Epidermal melanocyte (primary cell): ENCODE measurements around the gene GCKR.

Experiments used
- DNase-seq: peaks from one replicate; pipeline ENCODE4 v3.0.0; 2011; ENCODE audit warnings: low spot score; ENCODE audit not compliant: insufficient read length

The GCKR gene

GRCh38 chr2:27496357-27497287 is at the start of gene GCKR:
GCKR (plus strand) TSS chr2:27496839; CDS start chr2:27496905, 66 bp downstream.
- DNase-seq, result no peak

GRCh38 chr2:27448381-27448780 is 48.3 kb upstream of the GCKR start:
- no peak for DNase-seq

GRCh38 chr2:27451095-27451494 is 45.5 kb upstream of the GCKR start:
- DNase-seq, result no peak

- no peak for DNase-seq
Measured at GRCh38 chr2:27453968-27454367, 42.7 kb upstream of the GCKR start.

GRCh38 chr2:27461118-27461517 is 35.5 kb upstream of the GCKR start:
- DNase-seq, result no peak

- no peak for DNase-seq
Measured at GRCh38 chr2:27464443-27464842, 32.2 kb upstream of the GCKR start.

- no peak for DNase-seq
Measured at GRCh38 chr2:27471961-27472360, 24.7 kb upstream of the GCKR start.

GRCh38 chr2:27485496-27485895 is 11.1 kb upstream of the GCKR start:
- no peak for DNase-seq

GRCh38 chr2:27489118-27489497 is 7.5 kb upstream of the GCKR start:
- DNase-seq, result no peak

GRCh38 chr2:27489498-27490397 is 6.9 kb upstream of the GCKR start, which contains the start of gene IFT172:
IFT172 (minus strand) TSS chr2:27489743; CDS start chr2:27489653, 90 bp downstream.
- DNase-seq, result peak; percentile 95

- DNase-seq, result no peak
Measured at GRCh38 chr2:27492557-27492956, 4.1 kb upstream of the GCKR start.

- DNase-seq, result no peak
Measured at GRCh38 chr2:27493948-27494283, 2.7 kb upstream of the GCKR start.

- no peak for DNase-seq
Measured at GRCh38 chr2:27494284-27494943, 2.2 kb upstream of the GCKR start.

- no peak for DNase-seq
Measured at GRCh38 chr2:27494944-27495554, 1.6 kb upstream of the GCKR start, which contains the start of gene FNDC4. FNDC4 (minus strand) TSS chr2:27495200; CDS start chr2:27494679, 521 bp downstream.

GRCh38 chr2:27495840-27496356 is 741 bp upstream of the GCKR start:
- no peak for DNase-seq

GRCh38 chr2:27497288-27497627 is 619 bp downstream of the GCKR start:
- no peak for DNase-seq

GRCh38 chr2:27498975-27499374 is 2.3 kb downstream of the GCKR start:
- DNase-seq, result no peak

GRCh38 chr2:27501042-27501441 is 4.4 kb downstream of the GCKR start:
- DNase-seq, result no peak

GRCh38 chr2:27502142-27502541 is 5.5 kb downstream of the GCKR start:
- no peak for DNase-seq

GRCh38 chr2:27506587-27506986 is 9.9 kb downstream of the GCKR start:
- DNase-seq, result no peak

- DNase-seq, result no peak
Measured at GRCh38 chr2:27507293-27507692, 10.7 kb downstream of the GCKR start.
